Body of pancreas (tissue), 4 donors: ENCODE measurements around the gene ITPK1.

Source experiments
- POLR2A ChIP-seq, 3 donors: fragments of 450-650 bp; IDR thresholded peaks; one replicate each; pipeline ENCODE4 v1.6.1; 2016; ENCODE audit warnings: antibody characterized with exemption in 3 of 3, mild to moderate bottlenecking in 2 of 3
- TF ChIP-seq, protein P1 (sequence below), 7 experiments: fragments of 450-650 bp in 4 of 7; fragments of 200-600 bp in 3 of 7; sonication (generic) in 3 of 7; IDR thresholded peaks; one replicate each; pipeline ENCODE4 v1.5.1; 2016 to 2019; ENCODE audit warnings: antibody characterized with exemption in 7 of 7

DNA sequence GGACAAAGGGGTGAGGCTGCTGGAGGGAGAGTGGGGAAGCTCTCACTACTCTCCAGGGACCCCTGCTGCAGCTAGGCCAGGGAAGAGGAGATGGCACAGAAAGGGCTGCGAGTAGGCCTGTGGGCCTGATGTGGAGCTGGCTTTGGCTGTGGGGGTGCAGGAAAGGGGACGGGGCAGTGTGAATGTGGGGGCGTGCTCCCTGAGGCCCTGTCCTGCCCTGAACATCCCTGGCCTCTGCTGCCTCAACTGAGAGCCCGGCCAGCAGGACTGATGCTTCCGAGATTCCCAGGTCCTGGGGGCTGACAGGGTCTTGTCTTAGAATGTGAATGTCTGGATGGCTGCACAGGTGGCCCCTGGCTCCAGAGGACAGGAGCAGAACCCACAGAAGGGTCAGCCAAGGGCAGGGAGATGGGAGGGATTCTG lies 128.6 kb downstream of the ITPK1 start:
- no peak for TF ChIP-seq POLR2A (IDR thresholded peaks at IDR 0.05)
- TF ChIP-seq, protein P1, sequence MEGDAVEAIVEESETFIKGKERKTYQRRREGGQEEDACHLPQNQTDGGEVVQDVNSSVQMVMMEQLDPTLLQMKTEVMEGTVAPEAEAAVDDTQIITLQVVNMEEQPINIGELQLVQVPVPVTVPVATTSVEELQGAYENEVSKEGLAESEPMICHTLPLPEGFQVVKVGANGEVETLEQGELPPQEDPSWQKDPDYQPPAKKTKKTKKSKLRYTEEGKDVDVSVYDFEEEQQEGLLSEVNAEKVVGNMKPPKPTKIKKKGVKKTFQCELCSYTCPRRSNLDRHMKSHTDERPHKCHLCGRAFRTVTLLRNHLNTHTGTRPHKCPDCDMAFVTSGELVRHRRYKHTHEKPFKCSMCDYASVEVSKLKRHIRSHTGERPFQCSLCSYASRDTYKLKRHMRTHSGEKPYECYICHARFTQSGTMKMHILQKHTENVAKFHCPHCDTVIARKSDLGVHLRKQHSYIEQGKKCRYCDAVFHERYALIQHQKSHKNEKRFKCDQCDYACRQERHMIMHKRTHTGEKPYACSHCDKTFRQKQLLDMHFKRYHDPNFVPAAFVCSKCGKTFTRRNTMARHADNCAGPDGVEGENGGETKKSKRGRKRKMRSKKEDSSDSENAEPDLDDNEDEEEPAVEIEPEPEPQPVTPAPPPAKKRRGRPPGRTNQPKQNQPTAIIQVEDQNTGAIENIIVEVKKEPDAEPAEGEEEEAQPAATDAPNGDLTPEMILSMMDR (IDR thresholded peaks at IDR 0.05) = no peak
